K562 (cell line): Measurements from ENCODE around the gene CENPA. TPM values are rescaled to one million over a fixed set of nuclear protein-coding genes. Genes with fewer than 3 reads are reported as not detected.

Experiments
- ATAC-seq: fragments of 200-7000 bp; cut with Tn5 transposase; 3 replicates; pipeline ENCODE4 v1.9.1; 2020; ENCODE audit warnings: moderate library complexity
- BruUV-seq: library from RNA; stranded (reverse); fragments of 400-500 nt; replicated peaks from 2 replicates; lab custom pipeline; 2021; lab: Mats Ljungman, UMichigan
- CTCF ChIA-PET: fragments of 300-600 bp; formaldehyde crosslinking; extraction: SDS; loops from one replicate; lab custom pipeline; 2021; ENCODE audit warnings: low intra/inter-chr PET ratio; lab: Yijun Ruan, JAX
- POLR2A ChIA-PET: fragments of 300-600, 350-650 bp; sonication (Branson Sonifier 250); formaldehyde crosslinking; extraction: SDS; loops from one replicate; lab custom pipeline; 2021; ENCODE audit warnings: antibody characterized with exemption, inconsistent platforms; lab: Yijun Ruan, JAX
- DNase-seq, 4 experiments: peaks; one replicate each; pipeline versions ENCODE4 v3.0.0 to v3.0.0-alpha.2; 2011 to 2018; ENCODE audit warnings: low spot score in 3 of 4, mixed read lengths in 3 of 4; ENCODE audit errors: extremely low read depth in 1 of 4
- FAIRE-seq: peaks from 2 replicates; lab custom pipeline; 2011; peaks lifted over from hg19 to GRCh38; lab: Jason Lieb, UNC
- H2AFZ ChIP-seq: 2 replicates; pipeline ENCODE4 v1.6.0; 2011; ENCODE audit warnings: low read depth, low read length, control low read depth, inconsistent platforms
- H3K27ac ChIP-seq: fragments of 200-600 bp; 3 replicates; pipeline ENCODE4 v1.8.0; 2011; ENCODE audit warnings: low read depth, mild to moderate bottlenecking, control low read depth, inconsistent platforms, low read length, moderate library complexity, mixed read lengths; ENCODE audit errors: extremely low read depth
- H3K27me3 ChIP-seq, 2 experiments: fragments of 300-600 bp in 1 of 2; 2 replicates in 1 of 2; 3 replicates in 1 of 2; pipeline versions ENCODE4 v1.6.0 to v1.8.0; 2011; ENCODE audit warnings: inconsistent platforms in 2 of 2, low read length in 2 of 2, mild to moderate bottlenecking in 1 of 2, mixed read lengths in 1 of 2, moderate library complexity in 1 of 2; ENCODE audit not compliant: control insufficient read depth in 2 of 2, insufficient read depth in 2 of 2
- H3K36me3 ChIP-seq: fragments of 300-600 bp; 3 replicates; pipeline ENCODE4 v1.8.0; 2011; ENCODE audit warnings: mild to moderate bottlenecking, low read length, inconsistent platforms; ENCODE audit not compliant: control insufficient read depth, insufficient read depth
- H3K4me1 ChIP-seq, 2 experiments: fragments of 200-600 bp in 1 of 2; replicated peaks in 1 of 2; 2 replicates in 1 of 2; 3 replicates in 1 of 2; pipeline versions ENCODE4 v1.5.1 to v1.8.0; 2011; ENCODE audit warnings: inconsistent platforms in 2 of 2, low read length in 2 of 2, mild to moderate bottlenecking in 1 of 2, mixed read lengths in 1 of 2, moderate library complexity in 1 of 2; ENCODE audit not compliant: control insufficient read depth in 2 of 2, insufficient read depth in 2 of 2
- H3K4me2 ChIP-seq: 2 replicates; pipeline ENCODE4 v1.6.1; 2011; ENCODE audit warnings: low read length, control low read depth, inconsistent platforms, mixed read lengths; ENCODE audit not compliant: insufficient read depth
- H3K4me3 ChIP-seq: fragments of 200-600 bp; sonication (generic), shearing (Covaris generic); 2 replicates; pipeline ENCODE4 v1.5.1; 2016; ENCODE audit warnings: control low read depth, inconsistent platforms
- H3K79me2 ChIP-seq: fragments of 200-600 bp; 3 replicates; pipeline ENCODE4 v1.8.0; 2011; ENCODE audit warnings: low read length, inconsistent platforms; ENCODE audit not compliant: control insufficient read depth, insufficient read depth
- H3K9ac ChIP-seq, 2 experiments: 2 replicates each; pipeline versions ENCODE4 v1.6.0 to v1.6.1; 2011; ENCODE audit warnings: low read depth in 2 of 2, low read length in 2 of 2, control low read depth in 1 of 2, inconsistent platforms in 1 of 2, mild to moderate bottlenecking in 1 of 2, mixed read lengths in 1 of 2; ENCODE audit not compliant: insufficient read depth in 1 of 2
- H3K9me1 ChIP-seq: one replicate; pipeline ENCODE4 v1.6.0; 2011; ENCODE audit warnings: inconsistent platforms, mild to moderate bottlenecking, low read length, moderate library complexity; ENCODE audit not compliant: control insufficient read depth, insufficient read depth
- H3K9me3 ChIP-seq: replicated peaks from 2 replicates; pipeline ENCODE4 v1.5.1; 2011; ENCODE audit warnings: low read depth, low read length, inconsistent platforms; ENCODE audit not compliant: control insufficient read depth, insufficient read depth
- H4K20me1 ChIP-seq: replicated peaks from 2 replicates; pipeline ENCODE4 v1.6.1; 2011; ENCODE audit warnings: low read length, inconsistent platforms, mixed read lengths; ENCODE audit not compliant: control insufficient read depth, insufficient read depth
- FOXA1 ChIP-seq: fragments of 450-650 bp; IDR thresholded peaks from 2 replicates; pipeline ENCODE4 v1.6.1; 2016; ENCODE audit warnings: mild to moderate bottlenecking, borderline replicate concordance
- JUND ChIP-seq, 2 experiments: IDR thresholded peaks; 2 replicates in 1 of 2; 3 replicates in 1 of 2; pipeline ENCODE4 v1.6.1; 2011; ENCODE audit warnings: borderline replicate concordance in 2 of 2, low read depth in 2 of 2, low read length in 2 of 2, improper control_type of control experiment in 1 of 2, missing biosample characterization in 1 of 2, missing genetic modification characterization in 1 of 2, missing genetic modification reagents in 1 of 2
- MAFF ChIP-seq: IDR thresholded peaks from 2 replicates; pipeline ENCODE4 v1.6.1; 2012; ENCODE audit warnings: low read length, improper control_type of control experiment
- MED1 ChIP-seq: sonication (generic); formaldehyde crosslinking; IDR thresholded peaks from 2 replicates; pipeline ENCODE4 v1.8.1; 2023; ENCODE audit warnings: missing genetic modification reagents, borderline replicate concordance
- PHTF2 ChIP-seq: fragments of 250-450 bp; sonication (Bioruptor Pico); IDR thresholded peaks from 2 replicates; pipeline ENCODE4 v1.5.0; 2021; ENCODE audit warnings: mild to moderate bottlenecking
- TCF7L2 ChIP-seq: fragments of 150-350 bp; IDR thresholded peaks from 2 replicates; pipeline ENCODE4 v1.6.1; 2016; ENCODE audit warnings: low read depth, mild to moderate bottlenecking, low read length, moderate library complexity
- XRCC3 ChIP-seq: fragments of 450-650 bp; IDR thresholded peaks from 2 replicates; pipeline ENCODE4 v1.6.1; 2017; ENCODE audit warnings: mild to moderate bottlenecking, moderate library complexity
- ZNF146 ChIP-seq: IDR thresholded peaks from one replicate; pipeline ENCODE4 v1.6.1; 2018; ENCODE audit warnings: missing compliant biosample characterization; ENCODE audit not compliant: unreplicated experiment
- ZNF174 ChIP-seq: fragments of 250-450 bp; sonication (Bioruptor Pico); IDR thresholded peaks from 2 replicates; pipeline ENCODE4 v1.4.0; 2020; ENCODE audit warnings: mild to moderate bottlenecking
- WGBS: fragments of 100-300 bp; shearing (Covaris generic); methylation state at CpG from one replicate; pipeline ENCODE4 v1.1.6; 2016; ENCODE audit warnings: low coverage, mixed read lengths; ENCODE audit not compliant: insufficient coverage; ENCODE audit errors: missing lambda C conversion rate; 5-methylcytosine and 5-hydroxymethylcytosine counted together
- in situ Hi-C: fragments of 300-500 bp; cut with MboI; formaldehyde crosslinking; loops from 4 replicates; pipeline ENCODE4 v1.15.0; 2018; ENCODE audit warnings: inconsistent platforms, mixed read lengths
- intact Hi-C: fragments of 100-400 bp; cut with micrococcal nuclease; formaldehyde crosslinking; loops from 2 replicates; pipeline ENCODE4 v1.14.2; 2022
- polyA plus RNA-seq, 8 experiments: library from polyadenylated mRNA; depleted of rRNA in 4 of 8; stranded (reverse) in 5 of 8; unstranded in 3 of 8; fragments of >200 nt; fragmentation: Nextera tagmentation in 2 of 8; fragmentation: Illumina TruSeq in 1 of 8; extraction: Ambion mirVana in 2 of 8; extraction: Trizol in 1 of 8; gene quantifications; 2 replicates each; pipeline versions ENCODE4 v1.2.1 to v1.2.3, GENCODE V29; 2011 to 2014; ENCODE audit warnings: inconsistent platforms in 1 of 8, missing spikeins in 1 of 8
- total RNA-seq, 7 experiments: library from RNA; depleted of rRNA in 6 of 7; stranded (reverse); fragments of >200 nt in 6 of 7; fragmentation: Illumina TruSeq in 2 of 7; extraction: Trizol in 2 of 7; gene quantifications; 2 replicates each; pipeline versions ENCODE4 v1.2.1 to v1.2.3, GENCODE V29; 2011 to 2021; ENCODE audit warnings: low replicate concordance in 1 of 7
- TF ChIP-seq, protein P1 (sequence below): fragments of 450-650 bp; formaldehyde crosslinking; IDR thresholded peaks from 2 replicates; pipeline ENCODE4 v1.4.0; 2020; ENCODE audit warnings: mild to moderate bottlenecking, mixed read lengths
- TF ChIP-seq, protein P2 (sequence below): IDR thresholded peaks from 2 replicates; pipeline ENCODE4 v1.6.1; 2011; ENCODE audit warnings: borderline replicate concordance, low read depth, mild to moderate bottlenecking, moderate library complexity, low read length; ENCODE audit not compliant: insufficient read depth, poor library complexity, severe bottlenecking

Gene CENPA
- total and polyA plus RNA-seq, 9 of the 15 experiments (the other 6 are each of a cell fraction or from before 2014, with no cell fraction given): 11.3 to 61.7 (median 44.7) TPM

DNA sequence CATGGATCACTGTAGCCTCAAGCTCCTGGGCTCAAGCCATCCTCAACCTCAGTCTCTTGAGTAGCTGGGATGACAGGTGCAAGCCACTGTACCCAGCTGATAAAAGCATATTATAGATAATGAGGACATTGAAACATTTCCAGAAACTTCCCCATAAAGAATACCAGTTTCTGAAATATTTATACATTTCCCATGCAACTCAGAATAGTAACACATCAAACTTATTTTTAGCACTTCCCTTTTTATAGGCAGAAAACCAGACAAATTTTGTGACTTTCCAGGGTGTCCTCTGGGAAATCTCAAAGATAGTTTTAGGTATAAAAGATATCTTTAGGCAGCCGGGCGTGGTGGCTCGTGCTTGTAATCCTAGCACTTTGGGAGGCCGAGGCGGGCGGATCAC lies 37.0 kb downstream of the CENPA start:
- no peak overlapping the region for H3K27ac ChIP-seq
- H3K36me3 ChIP-seq: no peaks in the 10 kb centered on the region
- no peak overlapping the region for H3K4me3 ChIP-seq
- H3K9me3 ChIP-seq: no peaks in the 10 kb centered on the region
- ATAC-seq: no peak
- WGBS: 1% methylated on average over 6 of the region's 6 CpGs
- no peaks in the 10 kb centered on the region for H3K9me1 ChIP-seq
- BruUV-seq: no TSS peak
- no peak for DNase-seq
- peaks cover 27 to 38% of the 10 kb centered on the region in 2 experiments for H3K27me3 ChIP-seq
- H3K4me1 ChIP-seq: no peaks in the 10 kb centered on the region
- no peak overlapping the region for H3K9ac ChIP-seq
- TF ChIP-seq ZNF146 (CRISPR knock-in tag) (no peak), FOXA1 (no peak), MED1 (CRISPR knock-in tag) (no peak), XRCC3 (no peak), TCF7L2 (no peak), MAFF (no peak), PHTF2 (no peak), JUND (IDR thresholded peaks at IDR 0.05; ENCODE audit: borderline replicate concordance, low read depth, low read length) (no peak), JUND (tag; IDR thresholded peaks at IDR 0.05; ENCODE audit: borderline replicate concordance, low read depth, low read length) (no peak), ZNF174 (no peak)
- TF ChIP-seq, protein P1, sequence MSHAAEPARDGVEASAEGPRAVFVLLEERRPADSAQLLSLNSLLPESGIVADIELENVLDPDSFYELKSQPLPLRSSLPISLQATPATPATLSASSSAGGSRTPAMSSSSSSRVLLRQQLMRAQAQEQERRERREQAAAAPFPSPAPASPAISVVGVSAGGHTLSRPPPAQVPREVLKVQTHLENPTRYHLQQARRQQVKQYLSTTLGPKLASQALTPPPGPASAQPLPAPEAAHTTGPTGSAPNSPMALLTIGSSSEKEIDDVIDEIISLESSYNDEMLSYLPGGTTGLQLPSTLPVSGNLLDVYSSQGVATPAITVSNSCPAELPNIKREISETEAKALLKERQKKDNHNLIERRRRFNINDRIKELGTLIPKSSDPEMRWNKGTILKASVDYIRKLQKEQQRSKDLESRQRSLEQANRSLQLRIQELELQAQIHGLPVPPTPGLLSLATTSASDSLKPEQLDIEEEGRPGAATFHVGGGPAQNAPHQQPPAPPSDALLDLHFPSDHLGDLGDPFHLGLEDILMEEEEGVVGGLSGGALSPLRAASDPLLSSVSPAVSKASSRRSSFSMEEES (CRISPR knock-in tag): no peak
- TF ChIP-seq, protein P2, sequence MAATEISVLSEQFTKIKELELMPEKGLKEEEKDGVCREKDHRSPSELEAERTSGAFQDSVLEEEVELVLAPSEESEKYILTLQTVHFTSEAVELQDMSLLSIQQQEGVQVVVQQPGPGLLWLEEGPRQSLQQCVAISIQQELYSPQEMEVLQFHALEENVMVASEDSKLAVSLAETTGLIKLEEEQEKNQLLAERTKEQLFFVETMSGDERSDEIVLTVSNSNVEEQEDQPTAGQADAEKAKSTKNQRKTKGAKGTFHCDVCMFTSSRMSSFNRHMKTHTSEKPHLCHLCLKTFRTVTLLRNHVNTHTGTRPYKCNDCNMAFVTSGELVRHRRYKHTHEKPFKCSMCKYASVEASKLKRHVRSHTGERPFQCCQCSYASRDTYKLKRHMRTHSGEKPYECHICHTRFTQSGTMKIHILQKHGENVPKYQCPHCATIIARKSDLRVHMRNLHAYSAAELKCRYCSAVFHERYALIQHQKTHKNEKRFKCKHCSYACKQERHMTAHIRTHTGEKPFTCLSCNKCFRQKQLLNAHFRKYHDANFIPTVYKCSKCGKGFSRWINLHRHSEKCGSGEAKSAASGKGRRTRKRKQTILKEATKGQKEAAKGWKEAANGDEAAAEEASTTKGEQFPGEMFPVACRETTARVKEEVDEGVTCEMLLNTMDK: no peak
- ChIA-PET POLR2A (interaction anchor here (0.6 to 1.2 kb wide), 4 partner anchors 9 to 72 kb away, joined by 3 to 4 read pairs (median 4); no protein-coding TSS in a partner anchor), CTCF (no interaction called here)
- no peaks in the 10 kb centered on the region for H3K79me2 ChIP-seq
- H3K4me2 ChIP-seq: no peak overlapping the region
- in situ Hi-C loops (no loop called here), intact Hi-C loops (no loop called here)
- no peaks in the 10 kb centered on the region for H4K20me1 ChIP-seq
- FAIRE-seq: no peak
- H2AFZ ChIP-seq: no peak overlapping the region
